GM18858 (cell line): ENCODE results near the gene ANAPC7.
"Not testable (repeated sequence)": the region's sequence is repeated elsewhere in the genome, so short reads cannot be mapped to it uniquely, and the experiment has no call there.

ENCODE experiments used
- ATAC-seq: cut with Tn5 transposase; IDR thresholded peaks from one replicate; pipeline ENCODE4 v1.9.1; 2021; ENCODE audit not compliant: unreplicated experiment

Gene ANAPC7

GRCh38 chr12:110373962-110374611, 29.4 kb downstream of the ANAPC7 start:
- ATAC-seq: no peak

GRCh38 chr12:110373425-110373824, 30.1 kb downstream of the ANAPC7 start:
- ATAC-seq: no peak

DNA sequence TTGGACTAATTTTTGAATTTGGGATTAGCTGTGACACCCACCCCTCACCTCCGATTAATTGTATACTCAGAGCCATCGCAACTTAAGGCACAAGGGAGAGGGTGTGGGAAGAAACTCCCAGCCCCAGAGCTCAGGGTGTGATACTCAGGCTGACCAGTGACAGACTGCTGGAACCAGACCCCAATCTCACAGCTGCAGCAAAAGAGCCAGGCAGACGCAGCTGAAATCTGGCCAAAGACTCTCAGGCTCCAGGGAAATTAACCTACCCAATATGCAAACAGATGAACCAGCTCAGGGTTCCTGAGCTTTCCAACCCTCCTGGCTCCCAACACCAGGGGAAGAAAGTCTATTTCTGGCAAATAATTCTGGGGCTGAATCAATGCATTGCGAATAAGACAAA, 30.5 kb downstream of the ANAPC7 start:
- no peak for ATAC-seq

GRCh38 chr12:110372056-110372425, 31.5 kb downstream of the ANAPC7 start:
- no peak for ATAC-seq

DNA sequence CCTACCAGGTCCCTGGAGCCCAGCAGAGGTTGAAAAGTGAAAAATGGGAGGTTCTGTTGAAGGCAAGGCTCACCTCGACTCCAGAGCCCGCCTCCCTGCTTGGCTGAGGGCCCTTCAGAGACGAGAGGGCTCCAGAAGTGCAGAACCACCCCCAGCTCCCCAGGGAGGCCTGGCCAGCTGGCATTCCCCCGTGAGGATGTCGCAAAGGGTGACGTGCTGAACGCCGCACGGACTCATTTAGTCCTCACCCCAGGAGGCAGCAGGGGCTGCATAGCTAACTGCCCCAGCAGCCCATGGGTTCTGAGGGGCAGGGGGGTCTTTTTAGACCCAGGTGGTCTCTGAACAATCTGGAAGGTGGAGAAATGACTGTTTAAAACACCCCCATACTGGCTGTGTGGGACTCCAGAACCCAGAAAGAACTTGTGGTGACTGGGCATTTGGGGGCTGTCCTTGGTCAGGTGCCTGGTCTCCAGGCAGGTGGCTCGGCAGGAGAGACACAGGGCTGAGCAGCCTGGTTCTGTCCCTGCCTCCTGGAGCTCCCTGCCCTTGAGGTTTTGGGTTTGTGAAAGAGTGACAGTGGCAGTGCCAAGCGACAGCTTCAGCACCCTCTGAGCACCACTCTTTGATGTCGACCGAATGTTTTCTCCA, 32.0 kb downstream of the ANAPC7 start:
- no peak for ATAC-seq

GRCh38 chr12:110370732-110371231, 32.7 kb downstream of the ANAPC7 start:
- no peak for ATAC-seq

- no peak for ATAC-seq
Observed at GRCh38 chr12:110369992-110370391, 33.5 kb downstream of the ANAPC7 start.

DNA sequence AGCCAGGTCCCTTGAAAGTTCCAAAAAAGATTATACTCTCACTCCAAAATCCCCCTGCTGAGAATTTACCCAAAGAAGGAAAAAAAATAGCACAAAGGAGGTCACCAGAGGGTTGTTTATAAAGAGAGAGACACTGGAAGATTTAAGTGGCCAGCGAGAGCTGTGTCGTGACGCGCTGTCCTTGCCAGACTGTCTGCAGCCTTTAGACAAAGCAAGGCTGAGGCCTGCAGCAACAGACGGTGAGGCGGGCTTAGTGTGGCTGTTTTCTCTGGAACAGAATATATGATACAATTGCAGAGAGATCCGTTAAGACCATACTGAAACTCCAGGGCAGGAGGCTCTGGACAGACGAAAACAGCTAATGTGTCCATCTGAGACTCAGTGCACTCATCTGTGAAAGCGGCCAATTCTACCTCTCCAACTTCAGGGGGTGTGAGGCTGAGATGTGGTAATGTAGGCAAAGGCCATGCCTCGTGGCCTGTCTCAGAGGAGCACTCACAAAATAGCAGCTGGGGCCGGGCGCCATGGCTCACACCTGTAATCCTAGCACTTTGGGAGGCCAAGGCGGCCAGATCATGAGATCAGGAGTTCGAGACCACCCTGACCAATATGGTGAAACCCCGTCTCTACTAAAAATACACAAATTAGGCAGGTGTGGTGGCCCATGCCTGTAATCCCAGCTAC, 36.2 kb downstream of the ANAPC7 start:
- ATAC-seq: no peak

GRCh38 chr12:110366321-110367142, 37.0 kb downstream of the ANAPC7 start:
- no peak for ATAC-seq

- no peak for ATAC-seq
Observed at GRCh38 chr12:110365489-110366320, 37.8 kb downstream of the ANAPC7 start.

GRCh38 chr12:110361216-110361615, 42.3 kb downstream of the ANAPC7 start:
- ATAC-seq: no peak

DNA sequence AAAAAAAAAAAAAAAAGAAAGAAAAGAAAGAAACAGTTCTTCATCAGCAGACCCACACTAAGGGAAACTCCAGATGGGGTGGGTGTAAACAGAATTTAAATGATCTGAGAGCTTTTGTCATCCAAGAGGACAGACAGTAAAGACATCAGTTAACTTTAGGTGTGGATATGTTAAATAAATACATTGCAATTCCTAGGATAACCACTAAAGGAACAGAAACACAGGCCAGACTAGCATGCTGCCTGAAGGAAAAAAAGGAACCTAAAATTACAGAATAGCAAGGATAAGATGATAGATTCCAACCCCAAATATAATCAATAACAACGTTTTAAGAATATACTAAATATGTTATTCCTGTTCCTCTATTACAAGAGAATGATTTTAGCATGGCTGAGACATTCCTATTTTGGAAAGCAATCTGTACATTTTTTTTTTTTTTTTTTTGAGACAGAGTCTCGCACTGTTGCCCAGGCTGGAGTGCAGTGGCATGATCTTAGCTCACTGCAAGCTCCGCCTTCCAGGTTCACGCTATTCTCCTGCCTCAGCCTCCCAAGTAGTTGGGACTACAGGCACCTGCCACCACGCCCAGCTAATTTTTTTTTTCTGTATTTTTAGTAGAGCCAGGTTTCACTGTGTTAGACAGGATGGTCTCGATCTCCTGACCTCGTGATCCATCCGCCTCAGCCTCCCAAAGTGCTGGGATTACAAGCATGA, 45.0 kb downstream of the ANAPC7 start:
- ATAC-seq: not testable (repeated sequence)

- ATAC-seq: no peak
Observed at GRCh38 chr12:110355073-110355472, 48.4 kb downstream of the ANAPC7 start.

- no peak for ATAC-seq
Observed at GRCh38 chr12:110354172-110354780, 49.2 kb downstream of the ANAPC7 start.

DNA sequence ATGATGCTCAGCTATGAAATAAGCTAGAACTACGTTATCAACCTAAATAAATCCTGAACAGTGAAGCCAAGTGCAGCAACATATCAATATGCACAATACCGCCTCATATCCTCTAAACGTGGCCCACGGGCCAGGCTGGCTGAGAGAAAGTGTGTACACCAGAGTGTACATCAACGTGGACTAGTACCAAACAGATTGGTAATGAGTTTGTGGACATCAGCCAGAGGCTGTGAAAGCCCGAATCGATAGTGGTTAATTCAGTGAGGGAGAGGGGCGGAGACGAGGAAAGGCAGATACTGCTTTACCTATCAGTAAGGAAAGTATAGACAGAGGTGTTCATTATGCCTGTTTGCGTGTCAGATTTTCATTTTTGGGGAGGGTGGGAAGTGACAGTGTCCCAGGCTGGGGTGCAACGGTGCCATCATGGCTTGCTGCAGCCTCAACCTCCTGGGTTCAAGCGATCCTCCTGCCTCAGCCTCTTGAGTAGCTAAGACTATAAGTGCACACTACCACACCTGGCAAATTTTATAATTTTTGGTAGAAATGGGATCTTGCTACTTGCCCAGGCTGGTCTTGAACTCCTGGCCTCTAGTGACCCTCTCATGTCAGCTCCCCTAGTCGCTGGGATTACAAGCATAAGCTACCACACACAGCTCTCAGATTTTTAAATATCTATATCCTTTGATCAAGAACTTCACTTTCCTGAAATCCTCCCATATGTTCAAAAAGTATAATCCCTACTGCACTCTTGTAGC, 50.1 kb downstream of the ANAPC7 start:
- ATAC-seq: no peak

DNA sequence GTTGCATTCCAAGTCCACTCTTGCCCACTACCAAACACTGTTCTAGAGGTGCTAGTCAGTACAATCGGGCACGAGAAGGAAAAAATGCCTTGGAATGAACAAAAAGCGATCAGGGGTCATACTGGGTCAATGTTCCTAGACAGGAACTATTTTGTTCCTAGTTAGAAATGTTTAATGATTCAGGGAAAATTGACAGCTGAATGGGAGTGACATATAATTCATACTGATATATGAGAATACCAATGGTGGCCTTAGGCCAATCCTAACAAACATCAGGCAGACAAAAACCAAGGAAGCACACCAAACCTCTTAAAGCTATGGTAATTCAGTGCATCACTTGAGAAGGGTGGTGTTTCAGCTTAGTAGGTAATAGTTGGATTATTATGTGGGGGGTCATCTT, 51.1 kb downstream of the ANAPC7 start:
- no peak for ATAC-seq

GRCh38 chr12:110351119-110351518, 52.4 kb downstream of the ANAPC7 start:
- no peak for ATAC-seq

- ATAC-seq: no peak
Observed at GRCh38 chr12:110349514-110350151, 53.9 kb downstream of the ANAPC7 start.
